Lower leg skin (tissue), 3 donors: ENCODE results near the gene MRPL12.

Experiments used
- POLR2A ChIP-seq, 2 donors: fragments of 450-650 bp; IDR thresholded peaks; one replicate each; pipeline ENCODE4 v1.6.1; 2016 to 2017; ENCODE audit warnings: antibody characterized with exemption in 2 of 2, mild to moderate bottlenecking in 1 of 2, moderate library complexity in 1 of 2
- TF ChIP-seq, protein P1 (sequence below), 3 donors: fragments of 450-650 bp; IDR thresholded peaks; one replicate each; pipeline ENCODE4 v1.5.1; 2016; ENCODE audit warnings: antibody characterized with exemption in 3 of 3, mild to moderate bottlenecking in 3 of 3, moderate library complexity in 2 of 3

GRCh38 chr17:81735264-81736102 is 32.3 kb downstream of the MRPL12 start:
- TF ChIP-seq, protein P1, sequence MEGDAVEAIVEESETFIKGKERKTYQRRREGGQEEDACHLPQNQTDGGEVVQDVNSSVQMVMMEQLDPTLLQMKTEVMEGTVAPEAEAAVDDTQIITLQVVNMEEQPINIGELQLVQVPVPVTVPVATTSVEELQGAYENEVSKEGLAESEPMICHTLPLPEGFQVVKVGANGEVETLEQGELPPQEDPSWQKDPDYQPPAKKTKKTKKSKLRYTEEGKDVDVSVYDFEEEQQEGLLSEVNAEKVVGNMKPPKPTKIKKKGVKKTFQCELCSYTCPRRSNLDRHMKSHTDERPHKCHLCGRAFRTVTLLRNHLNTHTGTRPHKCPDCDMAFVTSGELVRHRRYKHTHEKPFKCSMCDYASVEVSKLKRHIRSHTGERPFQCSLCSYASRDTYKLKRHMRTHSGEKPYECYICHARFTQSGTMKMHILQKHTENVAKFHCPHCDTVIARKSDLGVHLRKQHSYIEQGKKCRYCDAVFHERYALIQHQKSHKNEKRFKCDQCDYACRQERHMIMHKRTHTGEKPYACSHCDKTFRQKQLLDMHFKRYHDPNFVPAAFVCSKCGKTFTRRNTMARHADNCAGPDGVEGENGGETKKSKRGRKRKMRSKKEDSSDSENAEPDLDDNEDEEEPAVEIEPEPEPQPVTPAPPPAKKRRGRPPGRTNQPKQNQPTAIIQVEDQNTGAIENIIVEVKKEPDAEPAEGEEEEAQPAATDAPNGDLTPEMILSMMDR (IDR thresholded peaks at IDR 0.05) = no peak
- TF ChIP-seq POLR2A (IDR thresholded peaks at IDR 0.05) = no peak
